HuH-7.5 (cell line): ENCODE results near the gene MYH13.

ENCODE experiments used
- DNase-seq: peaks from one replicate; pipeline ENCODE4 v3.0.0; 2011; ENCODE audit warnings: low spot score

Gene MYH13

DNA sequence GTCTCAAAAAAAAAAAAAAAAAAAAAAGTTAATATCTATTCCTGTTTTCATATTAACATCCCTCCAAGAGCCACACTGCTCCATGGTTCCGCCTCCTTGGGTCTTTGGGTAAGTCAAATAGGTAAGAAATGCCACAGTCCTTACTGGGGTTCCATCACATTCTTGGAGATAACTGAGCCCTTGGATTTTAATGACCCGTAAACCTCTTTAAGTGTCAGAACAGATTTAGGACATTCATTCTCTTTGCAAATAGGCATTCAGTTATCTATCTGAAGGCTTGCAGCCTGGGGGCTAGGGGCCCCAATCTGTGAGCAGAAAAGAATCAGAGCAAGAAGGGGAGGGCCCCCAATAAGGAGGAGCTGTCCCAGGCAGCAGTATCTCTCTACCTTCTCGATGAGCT lies 28.0 kb downstream of the MYH13 start:
- DNase-seq, result no peak

DNA sequence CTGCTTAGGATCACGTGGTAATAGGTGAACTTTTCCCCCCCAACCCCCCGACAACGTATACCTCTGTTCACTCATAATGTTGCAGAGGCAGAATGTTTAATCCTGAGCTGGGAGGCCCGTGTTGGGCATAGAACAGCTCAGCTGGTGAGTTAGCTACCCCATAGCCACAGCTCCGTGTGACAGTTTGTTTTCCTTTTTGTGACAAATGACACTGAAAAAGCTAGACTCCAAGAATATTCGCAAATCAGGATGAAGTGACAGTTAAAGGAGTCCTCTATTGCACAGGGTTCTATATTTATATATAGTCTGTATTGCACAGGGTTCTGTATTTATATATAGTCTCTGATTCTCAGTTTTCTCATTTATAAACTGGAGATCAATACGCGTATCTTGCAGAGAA lies 33.8 kb downstream of the MYH13 start:
- no peak for DNase-seq

DNA sequence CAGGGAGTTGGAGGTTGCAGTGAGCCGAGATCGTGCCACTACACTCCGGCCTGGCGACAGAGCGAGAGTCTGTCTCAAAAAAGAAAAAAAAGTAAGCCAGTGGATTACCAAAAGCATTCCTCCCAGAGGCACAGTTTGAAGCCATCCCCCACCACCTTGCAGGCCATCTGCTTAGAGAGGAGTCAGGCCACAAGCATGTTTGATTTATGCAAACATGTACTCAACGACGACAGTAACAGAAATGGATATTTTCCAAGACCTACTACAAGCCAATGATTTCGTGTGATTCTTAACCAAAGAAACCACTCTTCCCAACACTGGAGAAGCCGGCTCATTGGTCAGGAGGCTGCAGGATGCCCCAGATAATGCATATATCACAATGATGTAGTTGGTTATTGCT lies 34.8 kb downstream of the MYH13 start:
- no peak for DNase-seq

DNA sequence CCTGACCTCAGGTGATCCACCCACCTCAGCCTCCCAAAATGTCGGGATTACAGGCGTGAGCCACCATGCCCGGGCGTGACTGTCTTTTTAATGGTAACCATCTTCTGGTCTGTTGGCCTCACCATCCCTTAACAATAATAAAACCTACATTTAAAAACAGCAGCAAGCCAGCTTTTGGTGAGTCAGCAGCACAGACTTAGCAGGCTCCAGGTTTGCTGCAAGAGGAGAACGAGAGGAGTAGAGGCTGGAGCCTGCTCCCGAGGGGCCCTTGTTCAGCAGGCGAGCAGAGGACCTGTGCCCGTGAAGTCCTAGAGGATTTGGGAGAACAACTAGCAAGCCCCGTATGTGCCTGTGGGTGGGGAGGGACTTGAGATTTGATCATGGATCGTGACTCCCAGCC lies 35.7 kb downstream of the MYH13 start:
- no peak for DNase-seq

DNA sequence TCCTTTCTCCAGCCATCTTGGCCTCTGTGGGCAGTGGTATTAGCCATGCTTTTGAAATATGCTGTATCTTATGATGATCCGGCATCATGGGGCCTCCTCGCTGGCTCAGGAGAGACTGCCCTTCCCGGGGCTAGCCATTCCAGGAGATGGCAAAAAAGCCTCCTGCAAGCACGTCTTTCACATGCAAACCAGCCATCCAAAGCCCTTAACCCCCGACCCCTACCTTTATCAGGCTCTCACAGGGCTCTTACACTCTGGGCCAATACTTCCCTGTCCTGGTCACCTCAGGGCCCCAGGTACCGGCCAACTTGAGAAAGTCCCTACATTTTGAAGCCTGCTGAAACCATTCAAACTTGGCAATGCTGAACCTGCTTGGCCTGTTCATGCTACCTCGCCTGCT lies 36.4 kb downstream of the MYH13 start:
- no peak for DNase-seq

DNA sequence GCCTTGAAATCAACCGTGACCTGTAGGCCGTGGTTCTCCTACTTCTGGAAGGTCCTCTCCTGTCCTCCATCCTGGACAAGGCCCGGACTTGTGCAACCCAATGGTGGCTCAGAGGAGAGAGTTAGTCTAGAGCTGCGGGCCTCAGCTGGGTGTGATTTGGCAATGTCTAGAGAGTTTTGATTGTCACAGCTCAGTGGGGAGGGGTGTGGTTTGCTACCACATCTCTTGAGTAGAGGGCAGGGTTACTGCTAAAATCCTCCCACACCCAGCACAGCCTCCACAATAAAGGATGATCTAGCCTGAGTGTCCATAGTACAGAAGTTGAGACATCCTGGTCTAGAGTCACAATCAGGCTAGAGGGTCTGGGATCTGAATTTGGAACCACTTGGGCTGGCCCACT lies 40.3 kb downstream of the MYH13 start:
- no peak for DNase-seq

DNA sequence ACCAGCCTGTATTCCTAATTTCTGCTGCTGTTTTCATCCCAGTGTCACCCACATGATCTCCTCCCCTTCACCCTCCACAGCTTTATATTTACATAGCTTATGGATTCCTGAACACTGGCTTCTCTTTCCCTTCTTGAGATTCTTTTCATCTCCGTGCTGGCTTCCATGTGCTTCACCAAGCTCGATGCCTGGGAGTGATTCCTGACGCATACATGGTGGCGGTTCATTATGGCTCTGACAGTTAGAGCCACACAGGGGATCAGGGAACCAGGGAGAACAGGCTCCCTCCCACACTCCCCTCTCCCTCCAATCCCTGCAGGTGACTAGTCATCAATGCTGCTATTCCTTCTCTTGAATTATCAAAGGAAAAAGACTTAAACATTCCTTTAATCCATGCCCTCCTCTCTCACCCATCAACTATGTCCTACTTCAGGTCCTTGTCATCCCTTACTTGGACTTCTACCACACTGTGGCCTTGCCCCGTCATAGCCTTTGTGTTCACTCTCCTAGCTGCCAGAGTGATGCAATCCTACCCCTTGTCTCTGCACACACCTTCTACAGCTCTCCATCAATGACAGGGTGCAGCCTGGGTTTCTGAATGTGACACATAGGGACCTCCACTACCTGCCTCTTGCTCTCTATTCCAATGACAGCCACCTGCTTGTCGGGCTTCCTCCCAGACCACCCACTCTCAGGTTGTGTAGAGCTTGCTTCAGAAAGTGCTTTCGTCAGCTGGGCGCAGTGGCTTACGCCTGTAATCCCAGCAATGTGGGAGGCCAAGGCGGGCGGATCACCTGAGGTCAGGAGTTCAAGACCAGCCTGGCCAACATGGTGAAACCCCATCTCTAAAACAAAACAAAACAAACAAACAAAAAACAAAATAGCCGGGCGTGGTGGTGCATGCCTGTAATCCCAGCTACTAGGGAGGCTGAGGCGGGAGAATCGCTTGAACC lies 43.6 kb downstream of the MYH13 start:
- DNase-seq, result no peak

DNA sequence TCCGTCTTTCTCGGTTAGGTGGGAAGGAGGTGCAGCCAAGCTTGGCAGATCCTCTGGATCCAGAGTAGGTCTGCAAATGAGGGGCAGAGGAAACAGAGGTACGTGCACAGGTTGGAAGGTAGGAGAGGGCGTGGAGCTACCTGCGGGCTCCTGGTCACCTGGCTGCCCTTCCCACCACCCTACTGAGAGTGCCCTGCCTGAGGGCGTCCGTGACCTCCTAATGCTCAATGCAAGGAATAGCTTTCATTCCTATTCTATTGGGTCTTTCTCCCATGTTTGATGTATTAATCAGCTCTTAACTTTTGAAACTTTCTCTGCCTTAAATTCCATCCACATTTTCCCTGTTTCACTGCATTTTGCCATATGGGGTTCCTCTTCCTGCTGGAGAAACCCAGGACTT lies 44.6 kb downstream of the MYH13 start:
- DNase-seq, result no peak

DNA sequence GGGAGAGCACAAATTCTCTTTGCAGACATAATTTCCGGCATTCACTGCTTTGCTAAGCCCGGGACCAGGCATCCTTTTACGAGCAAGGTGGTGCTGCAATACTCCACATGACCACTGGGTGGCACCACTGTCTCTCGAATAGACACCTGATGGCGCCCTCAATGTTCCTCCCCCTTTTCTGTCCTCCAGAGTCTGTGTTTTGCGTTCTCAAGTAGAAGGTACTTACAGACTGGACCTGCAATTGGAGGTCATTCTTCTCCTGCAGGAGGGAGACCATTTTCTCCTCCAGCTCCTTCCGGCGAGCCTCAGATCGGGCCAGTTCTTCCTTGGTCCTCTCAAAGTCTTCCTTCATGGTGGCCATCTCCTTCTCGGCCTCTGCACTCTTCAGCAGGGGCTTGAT lies 45.2 kb downstream of the MYH13 start:
- DNase-seq, result peak; percentile 49

DNA sequence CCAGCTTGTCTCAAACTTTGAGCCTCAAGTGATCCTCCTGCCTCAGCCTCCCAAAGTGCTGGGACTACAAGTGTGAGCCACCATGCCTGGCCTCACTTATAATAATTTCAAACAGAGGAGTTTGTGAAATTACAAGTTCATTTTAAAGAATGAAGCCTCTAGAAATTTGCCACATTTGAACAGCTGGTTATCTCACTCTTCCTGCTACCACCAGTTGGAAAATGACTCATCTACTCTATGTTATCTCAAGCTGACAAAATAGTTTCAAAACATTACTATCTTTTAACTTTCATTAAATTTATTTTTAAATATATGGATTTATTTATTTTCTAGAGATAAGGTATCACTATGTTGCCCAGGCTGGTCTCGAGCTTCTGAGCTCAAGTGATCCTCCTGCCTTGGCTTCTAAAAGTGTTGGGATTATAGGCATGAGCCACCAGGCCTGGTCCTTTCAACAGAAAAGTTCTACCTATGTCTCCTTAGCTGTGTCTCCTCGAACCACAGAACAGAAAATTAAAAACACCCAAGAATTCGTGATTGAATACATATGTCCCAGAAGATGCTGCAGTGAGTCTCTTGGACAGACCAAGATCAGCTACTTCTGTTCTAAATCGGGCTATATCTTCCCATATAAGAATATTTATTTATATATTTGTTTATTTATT lies 47.6 kb downstream of the MYH13 start:
- DNase-seq, result no peak

DNA sequence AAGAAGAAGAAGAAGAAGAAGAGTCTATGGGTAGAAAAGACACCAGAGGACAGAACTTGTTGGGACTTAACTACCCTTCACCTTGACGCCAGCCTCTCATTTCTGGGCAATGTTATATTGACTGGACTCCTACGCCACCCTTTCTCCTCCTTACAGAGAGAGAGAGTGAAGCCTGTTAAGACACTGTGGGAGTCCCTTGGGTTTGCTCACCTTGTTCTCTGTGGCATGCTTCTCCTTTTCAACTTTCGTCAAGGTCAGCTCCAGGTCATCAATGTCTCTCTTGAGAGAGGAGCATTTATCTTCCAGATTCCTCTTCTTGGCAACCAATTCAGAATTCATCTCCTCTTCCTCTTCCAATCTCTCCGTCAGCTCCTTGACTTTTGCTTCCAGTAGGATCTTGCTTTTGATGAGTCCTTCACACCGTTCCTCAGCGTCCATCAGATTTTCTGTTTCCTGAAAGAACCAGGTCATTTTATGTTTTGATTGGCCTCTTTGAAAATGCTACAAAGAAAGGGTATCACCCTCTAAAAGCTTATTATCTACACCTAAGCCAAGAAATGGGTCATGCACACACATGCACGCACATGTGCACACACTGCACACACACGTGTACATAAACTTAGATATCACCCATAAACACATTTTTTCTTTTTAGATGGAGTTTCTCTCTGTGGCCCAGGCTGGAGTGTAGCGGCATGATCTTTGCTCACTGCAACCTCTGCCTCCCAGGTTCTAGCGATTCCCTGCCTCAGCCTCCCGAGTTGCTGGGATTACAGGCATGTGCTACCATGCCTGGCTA lies 48.8 kb downstream of the MYH13 start:
- no peak for DNase-seq

DNA sequence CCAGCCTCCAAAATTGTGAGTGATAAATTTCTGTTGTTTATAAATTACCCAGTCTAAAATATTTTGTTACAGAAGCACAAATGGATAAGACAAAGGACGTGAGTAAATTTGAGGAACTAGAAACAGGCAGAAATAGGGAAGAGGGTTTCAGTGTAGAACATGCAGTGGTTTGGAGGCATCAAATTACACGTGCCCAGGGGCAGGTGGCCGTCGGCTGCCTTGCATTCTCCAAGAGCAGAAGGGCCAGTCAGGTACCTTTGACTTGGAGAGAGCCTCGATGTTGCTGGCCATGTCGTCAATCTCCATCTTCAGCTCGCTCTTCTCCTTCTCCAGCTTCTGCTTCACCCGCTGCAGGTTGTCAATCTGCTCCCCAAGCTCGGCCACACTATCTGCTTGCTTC lies 54.3 kb downstream of the MYH13 start:
- DNase-seq, result no peak

DNA sequence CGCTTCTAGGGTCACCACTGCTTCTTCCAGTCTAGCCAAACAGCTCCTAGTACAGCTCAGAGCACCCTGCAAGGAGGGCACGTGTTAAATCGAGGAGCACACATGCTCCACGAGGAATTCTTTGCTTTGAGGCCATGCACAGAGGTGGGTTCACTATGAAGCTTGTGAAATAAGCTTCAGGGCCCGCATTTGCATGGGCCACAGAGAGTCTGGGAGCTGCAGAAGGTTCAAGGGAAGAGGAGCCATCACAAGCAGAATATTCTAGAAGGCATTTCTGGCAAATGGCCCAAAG lies 55.3 kb downstream of the MYH13 start:
- no peak for DNase-seq

DNA sequence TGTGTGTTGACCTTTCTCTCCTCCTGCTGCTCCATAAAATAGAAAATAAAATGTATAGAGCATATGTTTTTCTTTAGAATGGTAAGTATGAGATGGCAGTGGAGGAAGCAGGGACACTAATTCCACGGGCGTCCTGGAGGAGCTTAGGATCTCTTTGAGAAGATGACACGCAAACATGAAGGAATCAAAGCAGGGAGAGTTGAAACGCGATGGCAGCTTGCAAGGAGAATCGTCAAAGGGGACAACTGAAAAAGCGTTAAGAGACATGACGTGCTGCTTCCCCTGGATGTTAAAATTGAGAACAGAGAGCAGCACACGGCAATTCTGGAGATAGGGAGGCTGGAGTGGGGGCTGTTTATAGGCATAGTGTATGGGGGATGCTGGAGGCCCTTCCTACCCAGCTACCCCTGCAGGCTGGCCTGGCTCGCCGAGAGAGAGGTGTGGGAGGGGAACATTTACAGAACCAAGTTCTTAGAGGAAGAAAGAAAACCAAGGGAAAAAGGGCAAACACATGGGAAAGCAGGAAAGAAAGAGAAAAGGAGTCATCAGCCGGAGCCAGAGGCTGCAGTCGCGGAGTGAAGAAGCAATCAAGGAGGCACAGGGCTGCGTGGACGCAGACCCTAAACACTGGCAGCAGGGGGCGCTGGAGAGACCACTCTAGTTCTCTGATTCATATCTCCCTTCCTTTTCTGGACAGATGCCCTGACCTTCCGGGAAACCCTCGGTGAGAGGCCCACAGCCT lies 55.8 kb downstream of the MYH13 start:
- no peak for DNase-seq

DNA sequence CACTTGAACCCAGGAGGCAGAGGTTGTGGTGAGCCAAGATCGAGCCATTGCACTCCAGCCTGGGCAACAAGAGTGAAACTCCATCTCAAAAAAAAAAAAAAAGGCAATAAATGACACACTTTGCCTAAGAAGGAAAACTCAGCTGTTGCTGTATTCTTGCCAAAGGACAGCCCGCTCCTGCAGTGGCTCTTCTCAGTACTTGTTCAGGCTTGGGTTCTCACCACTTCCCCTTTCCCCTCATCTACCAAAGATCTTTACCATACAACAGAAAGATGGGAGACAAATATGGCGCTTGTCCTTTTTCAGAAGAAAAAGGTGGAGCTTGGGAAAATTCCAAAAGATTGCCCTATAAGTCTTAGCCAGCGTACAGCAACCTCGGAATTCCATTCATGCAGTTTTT lies 58.5 kb downstream of the MYH13 start:
- DNase-seq, result no peak

DNA sequence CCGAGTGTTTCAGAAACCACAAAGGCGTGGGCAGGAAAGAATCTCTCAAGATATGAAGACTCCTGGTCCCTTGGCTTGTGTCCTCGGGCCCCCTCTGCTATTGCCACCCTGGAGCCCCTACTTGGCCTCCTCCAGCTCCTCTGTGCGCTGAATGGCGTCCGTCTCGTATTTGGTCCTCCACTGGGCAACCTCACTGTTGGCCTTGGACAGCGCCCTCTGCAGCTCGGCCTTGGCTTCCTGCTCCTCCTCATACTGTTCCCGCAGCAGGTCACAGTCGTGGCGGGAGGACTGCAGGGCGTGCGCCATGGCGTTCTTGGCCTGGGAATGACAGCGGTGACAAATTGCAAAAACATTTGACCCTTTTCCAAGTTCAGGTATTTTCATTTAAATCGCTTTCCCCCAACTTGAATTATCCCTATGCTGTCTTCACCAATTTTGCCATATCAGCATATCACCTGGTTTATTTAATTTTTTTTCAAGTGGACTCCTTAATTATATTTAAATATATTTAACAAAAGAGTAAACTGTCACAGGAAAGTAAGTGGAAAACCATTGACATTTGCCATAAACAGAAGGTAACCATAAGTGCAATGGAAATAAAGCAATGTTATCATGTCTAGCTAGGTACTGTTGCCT lies 59.7 kb downstream of the MYH13 start:
- DNase-seq, result no peak

DNA sequence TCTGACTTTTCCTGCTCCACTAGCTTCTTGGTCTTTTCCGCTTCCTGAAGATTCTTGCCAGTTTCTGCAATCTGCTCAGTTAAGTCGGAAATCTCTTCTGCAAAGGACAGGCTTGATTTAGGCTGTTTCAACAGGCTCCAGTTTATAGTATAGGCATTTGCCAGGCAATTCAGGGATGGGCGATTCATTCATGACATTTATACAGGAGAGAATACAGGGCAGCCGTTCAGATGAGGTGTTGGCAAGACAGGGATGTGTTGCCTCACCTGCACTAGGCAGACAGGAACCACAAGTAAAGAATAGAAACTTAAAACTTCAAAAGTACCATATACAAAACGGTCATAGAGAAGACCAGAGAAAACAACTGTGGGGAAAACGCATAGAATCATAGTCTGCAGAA lies 61.7 kb downstream of the MYH13 start:
- no peak for DNase-seq

DNA sequence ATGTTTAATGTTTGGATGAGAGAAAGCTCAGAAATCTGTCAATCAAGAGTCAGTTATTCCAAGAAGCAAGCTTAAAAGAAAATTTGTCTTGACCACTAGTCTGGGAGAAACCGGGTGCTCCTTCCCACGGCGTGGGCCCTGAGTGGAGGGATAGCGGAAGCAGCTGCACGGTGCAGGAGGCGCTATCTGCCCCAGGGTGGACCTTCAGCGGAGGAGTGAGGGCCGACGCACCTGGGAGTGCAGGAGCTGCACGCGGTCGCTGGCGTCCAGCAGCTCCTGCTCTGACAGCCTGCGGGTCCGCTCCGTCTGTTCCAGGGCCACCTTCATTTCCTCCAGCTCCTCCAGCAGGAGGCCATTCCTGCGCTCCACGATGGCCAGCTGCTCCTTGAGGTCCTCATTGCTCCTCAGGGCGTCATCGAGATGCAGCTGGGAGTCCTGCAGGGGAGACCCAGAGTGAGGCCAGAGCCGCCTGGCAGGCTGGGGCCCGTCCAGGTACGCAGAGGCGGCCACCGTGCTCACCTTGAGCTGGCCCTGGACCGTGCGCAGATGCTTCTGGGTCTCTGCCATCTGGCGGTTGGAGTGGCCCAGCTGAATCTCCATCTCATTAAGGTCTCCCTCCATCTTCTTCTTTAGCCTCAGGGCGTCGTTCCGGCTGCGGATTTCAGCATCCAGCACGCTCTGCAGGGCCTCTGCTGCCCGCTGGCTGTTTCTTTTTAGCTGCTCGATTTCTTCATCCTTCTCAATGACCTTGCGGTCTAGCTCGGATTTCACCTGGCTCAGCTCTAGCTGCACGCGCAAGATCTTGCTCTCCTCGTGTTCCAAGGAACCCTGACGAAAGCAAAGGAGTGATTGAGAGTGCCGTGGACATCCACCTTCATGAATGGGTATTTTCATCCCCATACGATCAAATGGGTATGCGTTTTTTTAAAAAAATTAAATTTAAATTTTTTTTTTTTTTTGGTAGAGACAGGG lies 63.5 kb downstream of the MYH13 start:
- no peak for DNase-seq

DNA sequence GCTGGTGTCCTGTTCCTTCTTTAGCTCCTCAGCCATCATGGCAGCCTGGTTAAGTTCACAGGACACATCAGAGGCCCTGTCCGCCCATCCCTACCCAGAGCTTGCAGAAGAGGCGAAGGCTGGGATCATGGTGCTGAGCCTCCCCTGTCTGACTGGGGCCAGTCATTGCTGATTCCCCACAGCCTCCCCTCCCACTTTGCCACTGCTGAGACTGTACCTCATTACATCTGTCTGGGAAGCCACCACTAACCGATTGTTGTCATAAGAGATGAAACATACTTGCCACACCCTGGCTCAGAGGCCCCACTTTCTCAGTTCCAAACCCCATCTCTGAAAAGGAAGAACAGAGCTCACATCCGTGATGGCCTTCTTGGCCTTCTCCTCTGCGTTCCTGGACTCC lies 66.2 kb downstream of the MYH13 start:
- DNase-seq, result no peak

DNA sequence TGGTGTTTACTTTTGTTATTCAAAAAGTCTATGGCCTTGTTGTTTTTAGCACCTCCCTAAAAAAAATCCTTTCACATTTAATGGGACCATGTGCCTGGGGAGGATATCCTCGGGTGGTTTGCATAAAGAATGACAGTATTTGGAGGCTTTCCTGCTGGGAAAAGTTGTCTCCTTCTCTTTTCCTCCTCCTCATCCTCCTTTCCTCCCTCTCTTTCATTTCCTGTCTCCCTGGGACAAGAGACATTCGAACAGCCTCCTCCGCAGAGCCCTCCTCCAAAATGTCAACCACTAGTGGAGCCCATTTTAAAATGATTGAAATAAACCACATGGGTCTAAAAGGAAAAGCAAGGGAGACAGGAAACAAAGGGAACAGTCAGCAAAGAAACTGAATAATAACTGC lies 67.4 kb downstream of the MYH13 start:
- no peak for DNase-seq
